ENCODE measurements around the gene ATF7IP2. TPM values are rescaled to one million over a fixed set of nuclear protein-coding genes. Genes with fewer than 3 reads are reported as not detected.
A peak's percentile ranks its signal among the peaks of the same experiment; 100 is the strongest.

ATF7IP2 gene
- total and polyA plus RNA-seq, 8 donors: 8.5 to 14.3 (median 12.8) TPM

GRCh38 chr16:10519929-10520868, 134.3 kb downstream of the ATF7IP2 start:
- H3K27me3 ChIP-seq: no peaks in the 10 kb centered on the region
- H3K9me3 ChIP-seq: no peaks in the 10 kb centered on the region
- DNase-seq: no peak
- H3K36me3 ChIP-seq: peaks cover 0 to 18% of the 10 kb centered on the region in 2 donors
- TF ChIP-seq, protein P1, sequence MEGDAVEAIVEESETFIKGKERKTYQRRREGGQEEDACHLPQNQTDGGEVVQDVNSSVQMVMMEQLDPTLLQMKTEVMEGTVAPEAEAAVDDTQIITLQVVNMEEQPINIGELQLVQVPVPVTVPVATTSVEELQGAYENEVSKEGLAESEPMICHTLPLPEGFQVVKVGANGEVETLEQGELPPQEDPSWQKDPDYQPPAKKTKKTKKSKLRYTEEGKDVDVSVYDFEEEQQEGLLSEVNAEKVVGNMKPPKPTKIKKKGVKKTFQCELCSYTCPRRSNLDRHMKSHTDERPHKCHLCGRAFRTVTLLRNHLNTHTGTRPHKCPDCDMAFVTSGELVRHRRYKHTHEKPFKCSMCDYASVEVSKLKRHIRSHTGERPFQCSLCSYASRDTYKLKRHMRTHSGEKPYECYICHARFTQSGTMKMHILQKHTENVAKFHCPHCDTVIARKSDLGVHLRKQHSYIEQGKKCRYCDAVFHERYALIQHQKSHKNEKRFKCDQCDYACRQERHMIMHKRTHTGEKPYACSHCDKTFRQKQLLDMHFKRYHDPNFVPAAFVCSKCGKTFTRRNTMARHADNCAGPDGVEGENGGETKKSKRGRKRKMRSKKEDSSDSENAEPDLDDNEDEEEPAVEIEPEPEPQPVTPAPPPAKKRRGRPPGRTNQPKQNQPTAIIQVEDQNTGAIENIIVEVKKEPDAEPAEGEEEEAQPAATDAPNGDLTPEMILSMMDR (IDR thresholded peaks at IDR 0.05): no peak
- intact Hi-C loops (cut with DNase I): loop anchor here in 1 of 2 donors (5.0 kb wide), 1 partner anchor 217 kb away; no protein-coding TSS in a partner anchor
- peak overlapping the region in 1 of 2 donors; percentile 41 for H3K27ac ChIP-seq
- peaks cover 2 to 13% of the 10 kb centered on the region in 2 donors for H3K4me1 ChIP-seq
- ATAC-seq: peak; percentile 23
- no peak overlapping the region for H3K4me3 ChIP-seq

- Histone ChIP-seq H3K4me1 (peaks cover 0 to 11% of the 10 kb centered on the region in 2 donors), H3K36me3 (peaks cover 0 to 18% of the 10 kb centered on the region in 2 donors), H3K4me3 (no peak overlapping the region), H3K27ac (no peak overlapping the region), H3K27me3 (no peaks in the 10 kb centered on the region), H3K9me3 (no peaks in the 10 kb centered on the region)
- intact Hi-C loops (cut with DNase I): loop anchor here in 1 of 2 donors (5.0 kb wide), 1 partner anchor 216 kb away; no protein-coding TSS in a partner anchor
- DNase-seq (no peak), ATAC-seq (peak; percentile 7)
- TF ChIP-seq, protein P1 (IDR thresholded peaks at IDR 0.05): no peak
These were observed 135.2 kb downstream of the ATF7IP2 start for GRCh38 chr16:10520869-10521578.

DNA sequence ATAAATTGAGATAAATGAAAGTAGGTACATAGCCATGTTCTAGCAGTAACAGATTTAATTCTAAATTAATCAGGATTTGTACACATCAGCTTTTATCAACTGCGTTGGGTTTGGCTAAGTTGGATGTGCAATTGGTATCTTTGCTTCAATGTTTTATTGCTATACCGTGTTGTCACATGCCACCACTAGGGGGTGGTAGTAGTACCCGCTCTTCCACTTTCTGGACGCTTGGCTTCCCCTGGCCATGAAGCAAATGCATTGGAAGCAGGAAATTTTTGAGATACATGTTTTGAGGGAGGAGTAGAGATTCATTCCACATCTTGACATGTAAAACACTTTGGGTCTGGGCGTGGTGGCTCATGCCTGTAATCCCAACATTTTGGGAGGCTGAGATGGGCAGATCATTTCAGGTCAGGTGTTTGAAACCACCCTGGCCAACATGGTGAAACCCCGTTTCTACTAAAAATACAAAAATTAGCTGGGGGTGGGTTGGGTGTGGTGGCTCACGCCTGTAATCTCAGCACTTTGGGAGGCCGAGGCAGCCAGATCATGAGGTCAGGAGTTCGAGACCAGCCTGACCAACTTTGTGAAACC, 135.9 kb downstream of the ATF7IP2 start:
- Histone ChIP-seq H3K4me3 (no peak overlapping the region), H3K9me3 (no peaks in the 10 kb centered on the region), H3K27ac (no peak overlapping the region), H3K27me3 (no peaks in the 10 kb centered on the region), H3K4me1 (peaks cover 0 to 11% of the 10 kb centered on the region in 2 donors), H3K36me3 (peaks cover 0 to 22% of the 10 kb centered on the region in 2 donors)
- DNase-seq (peak in 3 of 4 donors; percentile 59 to 84 (median 63)), ATAC-seq (peak; percentile 93)
- intact Hi-C loops (cut with DNase I): loop anchor here in 1 of 2 donors (5.0 kb wide), 1 partner anchor 216 kb away; no protein-coding TSS in a partner anchor
- TF ChIP-seq, protein P1 (IDR thresholded peaks at IDR 0.05): peak; percentile 73 to 93

- ATAC-seq (no peak), DNase-seq (no peak)
- H3K27ac ChIP-seq: no peak overlapping the region
- peaks cover 0 to 11% of the 10 kb centered on the region in 2 donors for H3K4me1 ChIP-seq
- H3K36me3 ChIP-seq: peaks cover 0 to 28% of the 10 kb centered on the region in 2 donors
- H3K9me3 ChIP-seq: no peaks in the 10 kb centered on the region
- TF ChIP-seq, protein P1 (IDR thresholded peaks at IDR 0.05): no peak
- intact Hi-C loops (cut with DNase I): loop anchor here in 1 of 2 donors (5.0 kb wide), 1 partner anchor 214 kb away; no protein-coding TSS in a partner anchor
- H3K27me3 ChIP-seq: no peaks in the 10 kb centered on the region
- no peak overlapping the region for H3K4me3 ChIP-seq
These were observed 137.1 kb downstream of the ATF7IP2 start for GRCh38 chr16:10522966-10523365.

Data from left lung (tissue), 10 donors.